Measurements from ENCODE around the gene TCP1.

GRCh38 chr6:159807150-159807858 is 17.9 kb upstream of the TCP1 start:
- TF ChIP-seq, protein P1, sequence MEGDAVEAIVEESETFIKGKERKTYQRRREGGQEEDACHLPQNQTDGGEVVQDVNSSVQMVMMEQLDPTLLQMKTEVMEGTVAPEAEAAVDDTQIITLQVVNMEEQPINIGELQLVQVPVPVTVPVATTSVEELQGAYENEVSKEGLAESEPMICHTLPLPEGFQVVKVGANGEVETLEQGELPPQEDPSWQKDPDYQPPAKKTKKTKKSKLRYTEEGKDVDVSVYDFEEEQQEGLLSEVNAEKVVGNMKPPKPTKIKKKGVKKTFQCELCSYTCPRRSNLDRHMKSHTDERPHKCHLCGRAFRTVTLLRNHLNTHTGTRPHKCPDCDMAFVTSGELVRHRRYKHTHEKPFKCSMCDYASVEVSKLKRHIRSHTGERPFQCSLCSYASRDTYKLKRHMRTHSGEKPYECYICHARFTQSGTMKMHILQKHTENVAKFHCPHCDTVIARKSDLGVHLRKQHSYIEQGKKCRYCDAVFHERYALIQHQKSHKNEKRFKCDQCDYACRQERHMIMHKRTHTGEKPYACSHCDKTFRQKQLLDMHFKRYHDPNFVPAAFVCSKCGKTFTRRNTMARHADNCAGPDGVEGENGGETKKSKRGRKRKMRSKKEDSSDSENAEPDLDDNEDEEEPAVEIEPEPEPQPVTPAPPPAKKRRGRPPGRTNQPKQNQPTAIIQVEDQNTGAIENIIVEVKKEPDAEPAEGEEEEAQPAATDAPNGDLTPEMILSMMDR (conservative IDR thresholded peaks at IDR 0.05), result no peak
- no peak for TF ChIP-seq EZH2 (IDR thresholded peaks at IDR 0.05; ENCODE audit: low read depth)

Measured in PC-9 (cell line).